NCI-H2029 (cell line): Measurements from ENCODE around the gene KCNK18.

Experiments used
- DNase-seq: peaks from one replicate; lab custom pipeline; 2025; lab: John Stamatoyannopoulos, UW

Gene KCNK18

DNA sequence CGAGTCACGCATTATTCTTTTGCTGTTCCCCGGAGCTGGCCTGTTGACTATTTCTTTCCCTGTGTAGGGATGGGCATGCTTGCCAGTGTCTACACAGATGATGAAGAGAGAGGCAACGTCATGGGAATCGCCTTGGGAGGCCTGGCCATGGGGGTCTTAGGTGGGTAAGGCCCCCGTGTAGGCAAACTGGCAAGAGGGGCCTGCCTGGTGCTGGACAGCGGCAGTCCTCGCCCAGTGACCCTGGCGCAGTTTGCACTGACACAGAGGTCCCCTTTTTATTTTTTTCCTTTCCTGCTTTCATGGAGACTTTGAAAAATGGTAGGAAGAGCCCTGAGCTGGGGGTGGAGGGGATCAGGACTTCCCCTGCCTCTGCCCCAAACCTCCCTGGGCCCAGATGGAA lies 57.0 kb downstream of the KCNK18 start:
- no peak for DNase-seq

DNA sequence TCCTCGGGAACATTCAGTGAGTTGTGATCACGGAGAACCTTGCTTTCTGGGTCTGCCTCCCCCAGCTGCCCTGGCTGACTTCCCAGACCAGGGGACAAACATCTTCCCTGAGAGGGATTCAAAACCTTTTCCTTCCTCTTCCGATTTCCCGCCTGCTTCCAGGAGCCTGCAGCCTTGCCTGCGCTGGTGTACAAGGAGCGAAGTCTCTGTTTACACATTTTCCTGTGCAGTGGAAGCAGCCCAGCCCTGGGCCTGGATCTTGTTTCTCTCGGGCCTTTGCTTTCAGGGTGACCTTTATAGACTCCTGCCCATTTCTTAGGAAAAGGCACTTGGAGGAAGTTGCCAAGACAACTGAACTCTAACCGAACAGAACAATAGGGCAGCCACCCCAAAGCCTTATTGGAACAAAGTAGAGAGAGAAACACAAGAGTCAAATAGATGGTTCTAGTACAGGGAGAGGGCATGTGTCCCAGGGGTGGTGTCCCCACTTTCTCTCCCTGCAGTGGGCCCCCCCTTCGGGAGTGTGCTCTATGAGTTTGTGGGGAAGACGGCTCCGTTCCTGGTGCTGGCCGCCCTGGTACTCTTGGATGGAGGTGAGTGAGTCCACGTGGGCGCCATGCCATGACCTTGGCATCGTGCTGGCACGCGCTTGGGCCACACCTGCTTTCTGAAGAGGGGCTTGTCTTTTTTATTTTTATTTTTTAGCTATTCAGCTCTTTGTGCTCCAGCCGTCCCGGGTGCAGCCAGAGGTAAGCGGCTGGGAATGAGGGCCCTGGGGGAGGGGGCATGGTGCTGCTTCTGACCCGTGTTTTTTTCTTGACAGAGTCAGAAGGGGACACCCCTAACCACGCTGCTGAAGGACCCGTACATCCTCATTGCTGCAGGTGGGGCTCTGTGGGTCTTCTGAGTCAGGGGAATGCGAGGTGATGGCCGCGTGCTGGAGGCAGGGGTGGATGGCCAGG lies 57.8 kb downstream of the KCNK18 start:
- no peak for DNase-seq

- DNase-seq = no peak
Measured at GRCh38 chr10:117255835-117256460, 58.7 kb downstream of the KCNK18 start.

DNA sequence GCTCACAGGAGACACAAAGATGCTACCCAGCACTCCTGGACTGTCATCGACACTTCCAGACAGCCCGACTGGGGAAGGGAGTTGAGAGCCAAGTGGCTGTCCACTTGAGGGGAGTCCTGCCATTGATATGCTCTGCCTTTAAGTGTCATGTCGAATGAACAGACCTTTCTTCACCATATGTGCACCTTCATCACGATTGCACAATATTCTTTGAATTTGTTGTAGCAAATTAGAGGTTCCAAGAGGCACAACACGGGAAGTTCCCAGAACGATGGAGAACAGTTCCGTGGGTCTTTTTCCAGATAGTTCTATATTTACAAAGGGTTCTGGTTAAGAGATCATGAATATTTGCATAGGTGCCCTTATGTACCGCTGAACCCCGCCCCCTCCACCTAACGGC lies 59.6 kb downstream of the KCNK18 start:
- no peak for DNase-seq

DNA sequence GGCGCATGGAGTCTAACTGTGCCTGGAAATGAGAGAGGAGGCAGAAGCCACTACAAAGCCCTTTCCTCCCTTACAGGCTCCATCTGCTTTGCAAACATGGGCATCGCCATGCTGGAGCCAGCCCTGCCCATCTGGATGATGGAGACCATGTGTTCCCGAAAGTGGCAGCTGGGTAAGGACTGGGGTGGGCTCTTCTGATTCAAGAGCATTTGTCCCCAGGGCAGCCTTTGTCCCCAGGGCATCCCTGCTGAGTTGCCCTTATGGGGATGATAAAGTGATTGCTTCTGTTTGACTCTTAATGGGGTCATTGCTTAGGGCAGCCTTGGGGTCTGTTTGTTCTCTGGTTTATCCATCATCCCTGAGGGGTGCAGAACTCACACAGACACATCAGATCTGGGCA lies 60.4 kb downstream of the KCNK18 start:
- no peak for DNase-seq

DNA sequence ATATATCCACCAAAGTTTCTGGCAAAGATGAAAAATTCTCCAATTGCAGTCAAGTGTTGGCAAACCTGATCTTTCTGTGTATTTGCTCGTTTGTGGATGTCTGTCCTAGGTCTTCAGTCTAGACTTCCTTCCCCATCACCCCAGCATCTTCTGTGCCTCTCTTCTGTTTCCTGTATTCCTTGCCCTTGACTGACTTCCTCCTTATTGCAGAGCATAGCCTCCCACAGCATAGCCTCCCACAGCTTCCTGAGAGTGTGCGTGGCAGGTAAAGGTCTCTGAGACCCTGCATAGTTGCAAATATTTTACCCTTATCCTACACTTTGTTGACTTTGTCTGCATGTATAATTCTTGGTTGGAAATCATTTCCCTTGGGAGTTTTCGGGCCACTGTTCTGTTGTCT lies 62.0 kb downstream of the KCNK18 start:
- DNase-seq = no peak
